Measurements from ENCODE around the gene FEM1A. TPM values are rescaled to one million over a fixed set of nuclear protein-coding genes. Genes with fewer than 3 reads are reported as not detected.

Gene FEM1A
- total and polyA plus RNA-seq, 2 of the 8 experiments (the other 6 are each of a cell fraction or from before 2014, with no cell fraction given): 6.7 to 16.1 TPM

DNA sequence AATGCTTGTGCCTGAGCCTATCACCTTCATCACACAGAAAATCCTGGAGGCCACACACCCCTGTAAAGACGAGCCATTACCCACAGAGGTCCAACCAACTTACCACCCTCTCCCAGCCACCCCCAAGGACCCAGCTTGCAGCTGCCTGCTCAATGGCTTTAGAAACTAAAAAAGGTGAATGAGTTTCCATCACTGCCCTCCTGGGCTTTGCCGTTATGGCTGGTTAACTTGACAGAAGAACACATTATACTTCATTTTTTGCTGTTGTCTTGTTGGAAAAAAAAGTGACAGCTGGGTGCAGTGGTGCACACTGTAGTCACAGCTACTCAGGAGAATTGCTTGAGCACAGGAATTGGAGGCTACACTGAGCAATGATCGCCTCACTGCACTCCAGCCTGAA lies 17.4 kb upstream of the FEM1A start (continued):
- TF ChIP-seq ATF2 (IDR thresholded peaks at IDR 0.05; ENCODE audit: low read length) (no peak), USF2 (IDR thresholded peaks at IDR 0.05; ENCODE audit: low read length) (no peak), TCF12 (IDR thresholded peaks at IDR 0.05; ENCODE audit: low read depth, low read length) (no peak), ZNF274 (IDR thresholded peaks at IDR 0.05; ENCODE audit: borderline replicate concordance, extremely low read depth, low read length) (no peak), SP4 (IDR thresholded peaks at IDR 0.05; ENCODE audit: low read length) (no peak)

Measured in H1 (cell line).